HG03280 (cell line): Measurements from ENCODE around the gene CARD9.

Experiments used
- ATAC-seq: cut with Tn5 transposase; IDR thresholded peaks from one replicate; pipeline ENCODE4 v1.9.1; 2021; ENCODE audit warnings: mild to moderate bottlenecking, moderate library complexity; ENCODE audit not compliant: unreplicated experiment

CARD9 gene

DNA sequence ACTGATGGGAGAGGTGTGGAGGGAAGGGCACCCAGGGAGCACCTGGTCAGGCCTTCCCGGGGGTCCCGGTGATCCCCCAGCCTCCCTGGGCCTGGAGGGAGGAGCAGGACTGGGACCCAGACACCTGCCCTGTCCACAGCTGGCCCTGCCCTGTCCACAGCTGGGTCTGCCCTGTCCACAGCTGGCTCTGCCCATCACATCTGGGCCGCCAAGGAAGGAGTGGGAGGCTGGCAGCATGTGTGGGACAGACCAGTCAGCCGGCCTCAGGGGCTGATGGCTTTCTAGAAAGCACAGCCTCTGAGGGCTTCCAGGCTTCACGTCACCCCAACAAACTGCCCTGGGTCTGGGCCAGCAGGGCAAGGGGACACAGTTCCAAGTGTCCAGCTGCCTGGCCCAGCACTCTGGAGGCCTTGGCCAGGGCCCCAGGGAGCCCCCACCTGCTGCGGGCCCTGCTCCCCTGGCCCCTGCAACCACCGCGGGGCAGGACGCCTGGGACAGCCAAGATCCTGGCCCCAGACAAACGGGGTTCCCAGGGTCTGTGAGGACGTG is 22.1 kb downstream of the CARD9 start:
- no peak for ATAC-seq

DNA sequence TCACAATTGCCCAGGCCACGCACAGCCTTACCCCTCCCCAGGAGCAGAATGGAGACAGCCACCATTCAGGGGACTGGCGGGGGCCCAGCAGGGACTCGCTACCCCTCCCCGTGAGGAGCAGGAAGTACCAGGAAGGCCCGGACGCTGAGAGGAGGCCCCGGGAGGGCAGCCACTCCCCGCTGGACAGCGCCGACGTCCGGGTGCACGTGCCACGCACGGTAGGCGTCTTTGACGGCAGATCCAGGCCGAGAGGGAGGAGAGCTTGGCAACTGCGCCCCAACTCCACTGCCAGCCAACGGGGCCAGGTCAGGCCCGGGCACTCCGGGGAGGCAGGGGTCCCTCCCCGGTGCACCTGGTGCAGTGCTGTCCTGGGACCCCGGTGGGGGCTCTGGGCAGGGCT is 23.9 kb downstream of the CARD9 start:
- no peak for ATAC-seq

DNA sequence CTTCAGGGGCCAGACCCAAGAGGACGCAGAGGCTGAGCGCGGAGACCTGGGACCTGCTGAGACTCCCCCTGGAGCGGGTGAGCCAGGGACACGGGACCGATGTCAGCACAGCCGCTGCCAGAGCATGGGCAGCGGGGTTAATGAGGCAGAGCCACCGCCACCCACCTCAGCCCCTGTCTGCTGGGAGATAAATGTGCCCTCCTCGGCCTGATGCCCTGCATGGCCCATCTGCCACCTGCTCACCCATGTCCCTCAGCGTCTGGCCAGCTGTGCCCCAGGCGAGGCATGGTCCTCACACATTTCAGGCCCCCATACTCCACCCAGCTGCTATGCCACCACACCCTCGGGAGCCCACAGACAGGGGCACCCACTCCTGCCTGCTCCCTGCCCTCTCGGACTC is 24.8 kb downstream of the CARD9 start:
- no peak for ATAC-seq

DNA sequence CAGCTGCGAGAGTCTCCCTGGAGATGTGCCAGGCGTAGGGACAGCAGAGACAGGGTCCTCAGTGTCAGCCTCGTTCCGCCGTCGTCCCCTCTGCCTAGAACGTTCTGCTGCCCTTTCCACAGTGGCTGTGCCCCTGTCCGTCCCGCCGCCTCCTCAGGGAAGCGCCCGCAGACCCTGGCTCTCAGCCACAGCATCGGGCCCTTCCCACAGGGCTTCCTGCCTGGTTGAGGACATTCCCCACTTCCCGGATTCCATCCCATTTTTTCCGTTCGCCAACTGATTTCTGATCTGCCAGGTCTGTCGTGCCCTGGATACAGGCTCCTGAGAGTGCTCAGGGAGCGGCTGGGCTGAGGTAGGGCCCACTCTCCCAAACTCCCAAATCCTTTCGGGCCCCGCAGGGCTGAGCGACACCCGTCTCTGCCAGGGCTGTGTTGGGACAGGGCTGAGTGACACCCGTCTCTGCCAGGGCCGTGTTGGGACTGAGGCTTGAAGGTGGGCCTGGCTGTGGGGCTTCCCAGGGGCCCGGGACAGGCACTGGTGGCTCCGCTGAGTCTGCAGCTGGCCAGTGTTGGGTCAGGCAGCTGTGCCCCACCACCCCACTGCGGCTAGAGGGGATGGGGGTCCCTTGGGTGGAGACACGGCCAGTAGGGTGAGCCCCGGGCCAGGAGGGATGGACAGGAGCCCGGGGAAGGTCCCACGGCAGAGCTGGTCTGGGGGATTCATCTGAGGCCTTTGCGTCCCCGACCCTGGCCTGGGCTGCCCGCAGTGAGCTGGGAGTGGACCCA is 25.8 kb downstream of the CARD9 start:
- no peak for ATAC-seq

DNA sequence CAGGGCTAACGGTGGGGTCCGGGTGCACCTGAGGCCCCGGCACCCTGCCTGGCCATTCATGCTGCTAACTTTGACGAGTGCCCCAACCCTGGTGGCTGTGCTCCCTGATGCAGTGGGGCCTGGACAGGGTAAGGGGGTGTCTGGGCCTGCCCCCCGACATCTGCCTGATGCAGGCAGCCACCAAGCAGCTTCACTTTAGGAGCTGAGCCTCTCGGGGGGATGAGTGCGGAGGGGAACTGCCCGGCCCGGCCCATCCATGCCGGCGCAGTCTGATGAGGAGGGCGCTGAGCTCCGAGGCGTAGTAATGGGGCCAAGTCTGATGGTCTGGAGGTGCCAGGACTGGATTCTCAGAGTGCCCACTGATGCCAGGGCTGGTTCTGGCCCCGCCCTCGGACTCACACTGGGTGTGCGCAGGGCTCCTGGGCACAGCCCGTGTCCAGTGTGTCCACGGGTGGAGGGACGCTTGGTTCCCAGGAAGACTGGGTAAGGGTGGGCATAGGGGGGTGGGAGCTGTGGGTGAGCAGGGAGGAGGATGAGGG is 26.5 kb downstream of the CARD9 start:
- no peak for ATAC-seq

DNA sequence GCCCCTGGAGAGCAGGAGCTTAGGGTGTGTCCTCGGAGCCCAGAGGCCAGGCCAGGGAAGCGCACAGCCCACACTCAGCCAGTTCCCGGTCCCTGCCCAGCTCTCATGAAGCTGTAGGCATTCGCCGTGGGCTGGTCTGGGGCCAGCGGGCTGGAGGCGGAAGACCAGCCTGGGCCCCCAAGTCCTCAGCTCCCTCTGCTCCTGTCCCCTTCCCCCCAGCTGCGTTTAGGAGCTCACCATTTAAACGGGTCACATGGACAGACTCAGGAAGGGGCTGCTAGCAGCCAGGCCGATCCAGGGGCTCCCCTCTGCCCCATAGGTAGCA is 27.4 kb downstream of the CARD9 start:
- no peak for ATAC-seq

DNA sequence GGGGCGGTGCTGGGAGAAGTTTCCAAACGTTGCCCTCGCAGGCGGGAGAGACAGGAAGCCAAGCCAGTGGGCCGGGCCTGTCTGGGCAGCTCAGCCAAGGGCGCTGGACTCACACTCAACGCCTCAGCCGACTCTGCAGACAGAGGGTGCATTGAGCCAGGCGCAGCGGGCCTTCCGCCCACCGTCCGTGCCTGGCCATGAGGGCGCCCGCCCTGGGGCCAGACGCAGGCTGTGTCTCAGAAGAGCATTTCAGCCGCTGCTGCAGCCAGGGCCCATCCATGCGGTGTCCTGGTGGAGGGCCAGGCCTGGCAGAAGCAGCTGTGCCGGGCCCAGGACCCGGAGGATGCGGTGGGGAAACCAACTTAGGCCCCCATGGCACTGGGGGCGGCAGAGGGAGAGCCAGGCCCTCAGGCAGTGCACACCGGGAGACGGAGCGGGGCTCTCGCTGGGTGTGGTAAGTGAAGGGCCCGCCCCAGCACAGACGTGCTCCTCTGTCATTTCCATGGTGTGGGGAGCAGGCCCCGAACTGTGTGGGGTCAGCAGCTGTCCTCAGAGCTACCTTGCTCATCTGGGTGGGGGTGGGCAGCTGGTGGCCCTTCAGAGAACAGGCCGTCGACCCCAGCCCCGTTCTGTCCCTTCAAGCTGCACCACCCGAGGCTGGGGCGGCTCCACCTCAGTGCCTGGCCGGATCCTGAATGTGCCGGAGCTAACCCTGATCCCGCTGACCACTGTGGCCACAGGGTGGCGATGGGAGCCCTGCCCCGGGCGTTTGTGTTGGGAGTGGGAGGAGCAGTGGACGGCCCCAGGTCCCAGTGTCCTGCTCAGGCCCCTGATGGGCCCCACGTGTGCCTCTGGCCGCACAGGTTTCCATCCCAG is 27.9 kb downstream of the CARD9 start:
- ATAC-seq = no peak

DNA sequence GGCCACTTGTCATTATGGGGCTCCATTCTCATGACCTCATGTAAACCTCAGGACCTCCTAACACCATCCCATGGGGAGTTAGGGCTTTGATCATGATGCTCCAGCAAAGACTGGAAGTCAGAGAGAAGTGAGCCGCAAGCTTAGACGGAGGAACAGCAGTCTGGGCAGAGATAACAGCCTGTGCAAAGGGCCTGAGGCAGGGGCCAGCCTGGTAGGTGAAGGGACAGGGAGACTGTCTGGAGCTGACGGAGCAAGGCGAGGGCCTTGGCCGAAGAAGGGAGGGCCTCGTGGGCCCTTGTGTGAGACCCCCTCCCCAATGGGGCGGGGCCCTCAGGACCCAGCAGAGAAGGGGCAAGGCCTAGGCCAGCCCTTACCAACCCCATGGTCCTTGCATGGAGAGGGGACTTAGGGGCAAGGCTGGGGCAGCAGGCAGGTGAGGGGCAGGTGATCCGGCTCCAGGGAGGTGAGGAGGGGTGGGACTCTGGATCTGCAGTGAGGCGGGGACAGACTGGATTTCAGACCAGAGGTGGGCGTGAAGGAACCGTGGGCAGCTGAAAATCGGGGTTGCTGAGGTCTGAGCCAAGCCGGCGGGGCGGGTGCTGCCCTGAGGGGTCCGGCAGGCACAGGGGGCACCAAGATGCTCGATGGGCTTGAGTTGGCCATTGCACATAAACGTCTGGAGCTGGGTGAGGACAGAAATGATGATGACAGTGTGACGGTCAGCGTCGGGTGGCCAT is 28.8 kb downstream of the CARD9 start:
- no peak for ATAC-seq

DNA sequence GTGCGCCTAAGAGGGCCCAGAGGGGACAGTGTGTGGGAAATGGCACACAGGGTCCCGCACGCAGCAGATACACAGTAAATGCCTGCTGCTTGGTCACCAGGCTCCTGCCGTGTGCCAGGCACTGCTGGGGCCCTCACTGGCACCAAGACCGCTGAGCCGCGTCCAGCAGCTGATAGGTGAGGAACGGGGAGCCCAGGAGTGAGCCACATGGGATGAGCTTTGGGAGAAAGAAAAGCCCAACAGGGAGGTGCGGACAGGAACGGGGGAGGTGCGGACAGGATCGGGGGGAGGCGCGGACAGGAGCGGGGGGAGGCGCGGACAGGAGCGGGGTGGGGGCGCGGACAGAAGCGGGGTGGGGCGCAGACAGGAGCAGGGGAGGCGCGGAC is 29.6 kb downstream of the CARD9 start:
- ATAC-seq = no peak

DNA sequence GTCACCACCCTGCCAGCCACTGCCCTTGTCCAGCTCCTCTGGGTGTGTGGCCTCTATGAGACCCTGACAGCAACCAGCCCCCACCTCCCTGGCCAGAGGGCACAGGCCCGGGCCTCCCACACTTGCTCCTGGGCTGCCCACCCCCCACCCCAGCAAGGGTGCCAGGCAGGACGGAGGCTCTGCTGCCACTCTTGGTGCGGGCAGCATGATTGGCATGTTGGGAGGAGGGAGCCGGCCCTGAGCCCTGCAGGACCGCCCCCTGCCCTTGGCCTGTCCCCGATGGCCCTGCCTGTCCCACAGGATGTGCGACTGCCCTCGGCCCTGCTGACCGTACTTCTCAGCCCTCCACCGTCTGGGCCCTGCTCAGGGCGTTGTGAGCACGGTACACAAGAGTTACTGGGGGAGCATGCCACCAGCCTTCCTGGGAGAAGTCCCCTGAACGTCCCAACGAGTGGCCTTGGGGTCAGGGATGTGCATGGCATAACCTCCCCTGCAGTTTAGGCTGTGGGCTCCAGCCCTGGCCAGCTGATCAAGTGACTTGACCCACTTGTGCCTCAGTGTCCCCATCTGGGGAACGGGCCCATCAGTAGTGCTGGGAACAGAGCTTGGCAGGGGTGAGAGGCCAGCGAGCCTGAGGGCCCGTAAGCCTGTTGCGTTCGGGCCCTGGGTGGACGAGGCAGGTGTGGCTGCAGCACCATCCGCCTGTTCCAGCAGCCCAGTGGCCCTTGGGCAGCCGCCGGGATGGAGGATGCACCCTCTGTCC is 30.2 kb downstream of the CARD9 start:
- no peak for ATAC-seq

DNA sequence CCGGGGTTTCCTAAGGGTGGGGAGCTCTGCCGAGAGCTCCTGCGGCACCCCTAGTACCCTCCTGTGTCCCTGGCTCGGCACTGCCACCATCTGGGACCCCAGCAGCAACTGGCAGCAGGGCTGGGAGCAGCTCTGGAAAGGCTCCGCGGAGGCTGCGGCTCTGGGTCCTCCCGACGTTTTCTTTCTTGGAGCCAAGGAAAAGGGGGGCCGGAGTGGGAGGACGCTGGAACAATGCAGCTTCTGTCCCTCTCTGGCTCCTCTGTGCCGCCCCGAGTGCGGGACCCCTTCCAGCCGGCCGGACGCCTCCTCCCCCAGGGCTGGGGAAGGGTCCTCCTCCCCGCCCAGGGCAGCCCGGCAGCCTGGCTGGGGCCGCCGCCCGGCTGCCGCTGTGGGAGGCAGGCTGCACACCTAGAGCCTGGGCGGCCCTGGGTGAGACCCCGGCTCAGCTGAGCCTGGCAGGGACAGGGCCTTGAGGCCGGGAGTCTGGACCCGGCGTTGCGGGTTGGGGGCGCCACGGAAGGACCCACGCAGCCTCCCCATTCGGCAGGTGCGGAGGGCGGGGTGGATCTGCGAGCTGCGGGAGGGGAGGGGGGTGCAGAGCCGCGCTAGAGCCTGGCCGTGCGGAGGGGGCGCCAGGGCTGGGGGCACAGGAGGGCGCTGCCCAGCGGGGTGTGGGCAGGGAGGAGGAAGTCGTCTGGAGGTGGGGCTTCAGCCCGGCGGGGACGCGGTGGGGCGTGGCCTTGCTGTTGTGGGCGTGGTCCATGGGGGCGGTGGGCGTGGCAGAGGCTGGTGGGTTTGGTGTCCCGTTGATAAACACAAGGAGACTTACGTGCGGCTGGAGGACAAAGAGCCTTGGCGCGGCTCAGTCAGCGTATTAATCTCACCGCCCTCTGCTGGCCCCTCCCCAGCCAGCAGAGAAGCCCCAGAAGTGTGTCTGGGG is 31.0 kb downstream of the CARD9 start:
- ATAC-seq = no peak

DNA sequence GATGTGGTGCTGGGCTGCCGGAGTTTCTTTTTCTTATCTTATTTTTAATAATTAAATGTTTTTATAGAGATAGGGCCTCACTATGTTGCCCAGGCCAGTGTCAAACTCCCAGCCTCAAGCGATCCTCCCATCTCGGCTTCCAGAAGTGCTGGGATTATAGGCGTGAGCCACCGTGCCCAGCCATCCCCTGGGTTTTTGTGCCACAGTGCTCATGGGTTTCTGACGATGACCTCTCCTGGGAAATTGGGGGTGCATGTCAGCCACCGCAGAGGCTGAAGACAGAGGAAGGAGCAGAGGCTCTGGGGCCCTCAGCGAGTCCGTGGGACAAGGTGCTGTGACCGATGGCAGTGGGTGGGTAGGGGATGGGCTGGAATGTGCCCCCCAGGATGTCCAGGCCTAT is 31.7 kb downstream of the CARD9 start:
- no peak for ATAC-seq

DNA sequence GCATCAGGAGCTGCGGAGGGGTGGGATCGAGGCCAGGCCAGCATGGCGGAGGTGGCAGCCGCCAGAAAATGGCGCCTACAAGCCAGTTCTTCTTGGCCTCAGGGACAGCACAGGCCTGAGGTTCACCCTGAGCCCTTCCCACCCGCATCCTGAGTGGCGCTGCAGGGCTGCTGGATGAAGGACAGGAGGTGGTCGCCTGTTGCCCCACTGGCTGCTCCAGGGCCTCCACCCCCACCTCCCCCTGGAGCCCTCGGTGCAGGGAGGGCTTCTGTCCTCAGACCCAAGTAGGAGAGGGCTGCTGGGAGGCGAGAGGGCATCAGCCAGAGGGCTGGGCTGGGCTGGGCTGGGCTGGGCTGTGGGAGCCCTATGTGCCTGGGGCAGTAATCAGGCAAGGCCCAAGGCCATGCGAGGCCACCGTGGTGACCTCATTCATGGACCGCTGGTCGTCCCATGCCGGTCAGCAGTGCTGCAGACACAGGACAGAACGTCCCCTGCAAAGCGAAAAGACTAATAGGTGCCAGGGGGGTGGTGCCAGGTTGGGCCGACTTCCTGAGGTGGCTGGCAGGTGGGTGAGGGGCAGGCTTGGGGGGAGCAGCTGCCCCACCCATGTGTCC is 32.3 kb downstream of the CARD9 start:
- ATAC-seq = no peak

DNA sequence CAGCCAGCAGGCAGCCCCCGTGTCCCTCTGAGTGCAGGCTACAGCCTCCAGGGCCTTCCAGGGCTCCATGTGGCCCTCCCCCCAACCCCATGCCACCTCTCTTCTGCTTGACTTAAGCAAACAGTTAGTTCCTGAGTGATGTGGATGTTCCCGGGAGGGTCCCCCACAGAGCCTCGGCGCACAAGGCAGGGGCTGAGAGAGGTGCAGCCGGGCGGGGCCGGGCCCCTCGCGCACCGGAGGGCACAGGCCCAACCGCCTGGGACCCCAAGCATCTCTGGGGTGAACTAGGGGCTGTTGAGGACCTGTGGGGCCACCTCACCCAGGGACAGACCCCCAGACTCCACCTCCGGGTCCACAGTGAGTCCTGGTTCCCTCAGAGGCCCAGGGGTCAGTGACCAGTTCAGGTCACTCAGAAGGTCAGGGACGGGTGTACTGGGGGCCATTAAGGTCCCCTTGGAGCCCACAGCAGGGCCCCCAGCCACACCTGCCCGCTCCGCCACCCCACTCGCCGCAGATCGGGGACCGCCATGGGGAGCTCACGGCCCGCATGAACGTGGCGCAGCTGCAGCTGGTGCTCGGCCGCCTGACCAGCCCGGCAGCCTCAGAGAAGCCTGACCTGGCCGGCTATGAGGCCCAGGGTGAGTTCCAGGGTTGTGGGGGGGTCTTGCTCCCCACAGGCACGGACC is 33.0 kb downstream of the CARD9 start:
- ATAC-seq = no peak

DNA sequence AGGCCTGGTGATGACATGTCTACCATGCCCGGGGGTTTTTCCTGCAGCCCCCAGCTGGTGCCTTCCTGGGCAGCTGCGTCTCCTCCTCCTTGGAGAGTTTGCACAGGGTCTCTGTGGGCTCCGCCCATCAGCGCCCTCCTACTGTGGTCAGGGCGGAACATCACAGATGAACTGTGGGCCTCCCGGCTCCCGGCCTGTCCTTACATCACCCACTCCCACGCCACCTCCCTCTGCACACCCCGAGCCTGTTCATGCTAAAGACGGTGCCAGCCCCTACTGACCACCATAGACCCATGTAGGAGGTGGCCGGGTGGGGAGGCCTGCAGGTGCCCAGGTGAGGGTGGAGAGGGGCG is 33.5 kb downstream of the CARD9 start:
- no peak for ATAC-seq

DNA sequence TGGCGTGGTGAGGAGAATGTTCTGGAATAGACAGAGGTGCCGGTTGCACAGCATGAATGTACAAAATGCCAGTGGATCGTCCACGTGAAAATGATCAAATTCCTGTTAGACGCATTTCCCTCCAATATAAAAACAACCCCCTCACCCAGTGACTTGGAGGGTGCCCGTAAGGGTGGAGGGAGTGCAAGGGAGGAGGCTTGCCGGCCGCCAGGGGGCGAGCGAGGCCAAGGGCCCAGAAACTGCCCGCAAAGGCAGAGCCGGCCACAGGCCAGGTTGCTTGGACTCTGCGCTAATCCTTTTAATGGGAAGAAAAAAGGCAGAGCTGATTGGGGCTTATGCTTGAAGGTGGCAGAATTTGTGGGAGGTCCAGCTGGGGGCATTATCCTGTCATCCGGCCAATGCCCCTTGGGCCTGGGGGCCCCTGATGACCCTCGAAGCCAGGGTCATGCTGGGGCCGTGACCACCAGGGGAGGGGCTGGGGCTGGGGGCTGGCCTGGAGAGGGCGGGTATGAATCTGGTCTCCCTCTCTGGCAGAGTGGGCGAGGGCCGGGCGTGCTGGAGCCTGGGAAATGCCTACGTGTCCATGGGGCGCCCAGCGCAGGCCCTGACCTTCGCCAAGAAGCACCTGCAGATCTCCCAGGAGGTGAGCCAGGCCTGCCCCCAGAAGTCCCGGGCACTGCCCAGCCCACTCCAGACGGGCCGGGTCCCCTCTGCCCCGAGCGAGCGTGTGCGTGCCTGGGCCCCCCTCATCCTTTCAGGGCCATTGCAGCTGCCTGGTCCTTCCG is 34.1 kb downstream of the CARD9 start:
- ATAC-seq = no peak

DNA sequence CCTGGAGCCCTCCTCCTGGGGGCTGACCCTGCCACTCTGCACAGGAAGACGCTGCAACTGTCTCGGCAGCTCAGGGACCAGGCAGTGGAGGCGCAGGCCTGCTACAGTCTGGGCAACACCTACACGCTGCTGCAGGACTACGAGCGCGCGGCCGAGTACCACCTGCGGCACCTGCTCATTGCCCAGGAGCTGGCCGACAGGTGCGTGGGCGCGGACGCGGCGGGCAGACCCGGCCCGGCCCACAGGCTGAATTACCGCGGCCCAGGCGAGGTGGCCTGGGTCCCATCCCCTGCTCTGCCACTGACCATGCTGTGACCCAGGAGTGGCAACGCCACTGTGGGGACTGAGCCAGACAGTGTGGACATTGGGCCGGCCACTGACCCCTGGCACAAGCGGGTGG is 35.0 kb downstream of the CARD9 start:
- ATAC-seq = no peak
